DOHH2 (cell line): Measurements from ENCODE around the gene CNNM4.

Source experiments
- EZH2phosphoT487 ChIP-seq: fragments of 200-600 bp; sonication (generic); IDR thresholded peaks from 2 replicates; pipeline ENCODE4 v1.6.1; 2017; ENCODE audit warnings: borderline replicate concordance, mild to moderate bottlenecking, antibody characterized with exemption, low read length, moderate library complexity, mixed read lengths
- TF ChIP-seq, protein P1 (sequence below): fragments of 200-600 bp; sonication (generic); IDR thresholded peaks from one replicate; pipeline ENCODE4 v1.5.1; 2014; ENCODE audit warnings: antibody characterized with exemption, mild to moderate bottlenecking, low read depth, low read length; ENCODE audit not compliant: poor library complexity, severe bottlenecking

DNA sequence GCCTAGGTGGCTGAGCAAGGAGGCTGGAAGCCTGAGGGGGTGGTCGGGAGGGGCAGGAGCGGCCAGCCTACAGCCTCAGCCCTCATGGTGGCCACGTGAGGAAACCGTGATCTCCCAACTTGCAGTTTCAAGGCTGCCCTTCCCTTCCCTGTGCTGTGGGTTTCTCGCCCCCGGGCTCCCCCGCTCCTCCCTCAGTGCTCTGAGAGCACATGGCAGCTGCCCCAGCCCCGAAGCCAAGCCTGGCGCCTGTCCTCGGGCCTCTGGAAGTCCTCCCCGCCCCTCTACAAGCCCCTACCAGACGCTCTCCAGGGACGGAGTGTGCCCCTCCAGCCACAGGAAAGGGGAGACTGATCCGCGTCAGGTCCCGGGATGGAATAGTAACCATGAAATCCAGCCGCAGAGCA, 83.7 kb downstream of the CNNM4 start:
- TF ChIP-seq, protein P1, sequence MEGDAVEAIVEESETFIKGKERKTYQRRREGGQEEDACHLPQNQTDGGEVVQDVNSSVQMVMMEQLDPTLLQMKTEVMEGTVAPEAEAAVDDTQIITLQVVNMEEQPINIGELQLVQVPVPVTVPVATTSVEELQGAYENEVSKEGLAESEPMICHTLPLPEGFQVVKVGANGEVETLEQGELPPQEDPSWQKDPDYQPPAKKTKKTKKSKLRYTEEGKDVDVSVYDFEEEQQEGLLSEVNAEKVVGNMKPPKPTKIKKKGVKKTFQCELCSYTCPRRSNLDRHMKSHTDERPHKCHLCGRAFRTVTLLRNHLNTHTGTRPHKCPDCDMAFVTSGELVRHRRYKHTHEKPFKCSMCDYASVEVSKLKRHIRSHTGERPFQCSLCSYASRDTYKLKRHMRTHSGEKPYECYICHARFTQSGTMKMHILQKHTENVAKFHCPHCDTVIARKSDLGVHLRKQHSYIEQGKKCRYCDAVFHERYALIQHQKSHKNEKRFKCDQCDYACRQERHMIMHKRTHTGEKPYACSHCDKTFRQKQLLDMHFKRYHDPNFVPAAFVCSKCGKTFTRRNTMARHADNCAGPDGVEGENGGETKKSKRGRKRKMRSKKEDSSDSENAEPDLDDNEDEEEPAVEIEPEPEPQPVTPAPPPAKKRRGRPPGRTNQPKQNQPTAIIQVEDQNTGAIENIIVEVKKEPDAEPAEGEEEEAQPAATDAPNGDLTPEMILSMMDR: no peak
- TF ChIP-seq EZH2phosphoT487: no peak
